ENCODE results near the gene WDR35.

Gene WDR35

GRCh38 chr2:19989667-19990415 is at the start of gene WDR35:
Gene WDR35, minus strand, starts transcription at chr2:19990105. Its CDS starts 90 bp downstream, at chr2:19990015.
- POLR2A ChIA-PET = no interaction called here
- TF ChIP-seq CTCF (IDR thresholded peaks at IDR 0.05; ENCODE audit: control extremely low read depth, extremely low read depth, low read depth, missing control alignments) = no peak
- DNase-seq (ENCODE audit: extremely low spot score) = peak; percentile 98
- CTCF ChIA-PET = interaction anchor here (1.3 to 1.8 kb wide), 4 partner anchors 12 to 26 kb away, joined by 3 to 9 read pairs (median 4); no protein-coding TSS in a partner anchor

GRCh38 chr2:20037660-20038059 is 47.8 kb upstream of the WDR35 start:
- ChIA-PET CTCF (interaction anchor here (1.6 to 5.7 kb wide), 2 partner anchors 14 to 22 kb away, joined by 6 to 55 read pairs; no protein-coding TSS in a partner anchor), POLR2A (no interaction called here)
- DNase-seq (ENCODE audit: extremely low spot score) = no peak
- TF ChIP-seq CTCF (IDR thresholded peaks at IDR 0.05; ENCODE audit: control extremely low read depth, extremely low read depth, low read depth, missing control alignments) = no peak

- TF ChIP-seq CTCF (IDR thresholded peaks at IDR 0.05; ENCODE audit: control extremely low read depth, extremely low read depth, low read depth, missing control alignments) = no peak
- ChIA-PET POLR2A (no interaction called here), CTCF (interaction anchor here (1.0 to 5.7 kb wide), 5 partner anchors 8 to 255 kb away, joined by 3 to 55 read pairs (median 6); no protein-coding TSS in a partner anchor)
- no peak for DNase-seq (ENCODE audit: extremely low spot score)
These were observed 46.2 kb upstream of the WDR35 start for GRCh38 chr2:20035955-20036666.

- TF ChIP-seq CTCF (IDR thresholded peaks at IDR 0.05; ENCODE audit: control extremely low read depth, extremely low read depth, low read depth, missing control alignments) = no peak
- ChIA-PET CTCF (interaction anchor here (0.7 to 5.7 kb wide), 6 partner anchors 7 to 32 kb away, joined by 3 to 55 read pairs (median 4); no protein-coding TSS in a partner anchor), POLR2A (no interaction called here)
- DNase-seq (ENCODE audit: extremely low spot score) = no peak
These were observed 44.9 kb upstream of the WDR35 start for GRCh38 chr2:20034821-20035220.

GRCh38 chr2:20034218-20034617 is 44.3 kb upstream of the WDR35 start:
- DNase-seq (ENCODE audit: extremely low spot score) = no peak
- TF ChIP-seq CTCF (IDR thresholded peaks at IDR 0.05; ENCODE audit: control extremely low read depth, extremely low read depth, low read depth, missing control alignments) = no peak
- POLR2A ChIA-PET = no interaction called here
- CTCF ChIA-PET = interaction anchor here (0.7 to 5.7 kb wide), 8 partner anchors 11 to 78 kb away, joined by 3 to 55 read pairs (median 4); no protein-coding TSS in a partner anchor

- DNase-seq (ENCODE audit: extremely low spot score) = no peak
- TF ChIP-seq CTCF (IDR thresholded peaks at IDR 0.05; ENCODE audit: control extremely low read depth, extremely low read depth, low read depth, missing control alignments) = no peak
- CTCF ChIA-PET = interaction anchor here (1.2 to 5.7 kb wide), 5 partner anchors 18 to 77 kb away, joined by 3 to 55 read pairs (median 4); no protein-coding TSS in a partner anchor
- POLR2A ChIA-PET = no interaction called here
These were observed 43.4 kb upstream of the WDR35 start for GRCh38 chr2:20033322-20033721.

Data from GM10248 (cell line).